NOMO-1 treated with dmso at 0.1 percent for 144 hours (cell line): ENCODE results near the gene DEAF1.

Experiments
- DNase-seq: peaks from one replicate; lab custom pipeline; 2025; ENCODE audit not compliant: unreplicated experiment; lab: John Stamatoyannopoulos, UW

DEAF1 gene

GRCh38 chr11:597166-597725 lies 97.8 kb downstream of the DEAF1 start:
- no peak for DNase-seq

GRCh38 chr11:596374-596773 lies 98.6 kb downstream of the DEAF1 start:
- DNase-seq, result no peak

DNA sequence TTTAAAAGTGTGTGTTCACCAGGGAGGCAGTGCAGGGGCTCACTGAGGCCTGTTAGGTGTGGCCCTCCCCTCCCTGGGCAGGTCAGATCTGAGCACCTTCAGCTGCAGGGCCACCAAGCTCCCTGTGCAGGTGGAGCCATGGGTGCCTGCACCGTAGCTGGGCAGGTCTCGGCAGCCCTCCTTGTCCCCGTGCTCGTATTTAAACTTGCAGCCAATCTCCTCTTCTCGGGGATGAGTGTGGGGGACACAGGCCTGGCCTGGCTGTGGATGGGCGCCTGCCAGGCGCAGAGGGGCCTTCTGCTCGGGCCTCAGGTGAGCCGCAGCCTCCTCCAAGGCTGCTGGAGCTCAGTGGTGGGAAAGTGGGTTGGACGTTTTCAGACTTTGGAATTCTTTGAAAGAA lies 99.6 kb downstream of the DEAF1 start:
- DNase-seq, result no peak
